Upper lobe of left lung (tissue), 6 donors: ENCODE results near the gene ENTHD1. TPM values are rescaled to one million over a fixed set of nuclear protein-coding genes. Genes with fewer than 3 reads are reported as not detected.

Experiments used
- ATAC-seq, 2 donors: fragments of 200-7000 bp; cut with Tn5 transposase; one replicate each; pipeline ENCODE4 v1.9.1; 2022; ENCODE audit warnings: mild to moderate bottlenecking in 2 of 2, moderate library complexity in 2 of 2; ENCODE audit not compliant: low FRiP score in 2 of 2
- DNase-seq, 2 donors: peaks; one replicate each; pipeline ENCODE4 v3.0.0-alpha.2; 2019 to 2020
- H3K27ac ChIP-seq, 4 donors: fragments of 200-600 bp; sonication (generic); one replicate each; pipeline ENCODE4 v1.5.1; 2016 to 2019
- H3K27me3 ChIP-seq, 4 donors: fragments of 200-600 bp; sonication (generic); one replicate each; pipeline ENCODE4 v1.5.1; 2017 to 2019
- H3K36me3 ChIP-seq, 4 donors: fragments of 200-600 bp; sonication (generic); one replicate each; pipeline ENCODE4 v1.5.1; 2016 to 2019
- H3K4me1 ChIP-seq, 4 donors: fragments of 200-600 bp; sonication (generic); one replicate each; pipeline ENCODE4 v1.5.1; 2018 to 2019
- H3K4me3 ChIP-seq, 4 donors: fragments of 200-600 bp; sonication (generic); one replicate each; pipeline ENCODE4 v1.5.1; 2017 to 2019; ENCODE audit warnings: mild to moderate bottlenecking in 2 of 4, moderate library complexity in 1 of 4
- H3K9me3 ChIP-seq, 4 donors: fragments of 200-600 bp; sonication (generic); one replicate each; pipeline ENCODE4 v1.5.1; 2018 to 2019
- EP300 ChIP-seq, 4 donors: sonication (generic); formaldehyde crosslinking; IDR thresholded peaks; one replicate each; pipeline ENCODE4 v1.5.1; 2017; ENCODE audit warnings: antibody characterized with exemption in 4 of 4, control low read depth in 2 of 4
- POLR2A ChIP-seq, 4 donors: fragments of 450-650 bp; IDR thresholded peaks; one replicate each; pipeline ENCODE4 v1.5.1; 2016 to 2017; ENCODE audit warnings: antibody characterized with exemption in 4 of 4, mild to moderate bottlenecking in 2 of 4
- POLR2AphosphoS5 ChIP-seq, 2 donors: sonication (generic); formaldehyde crosslinking; IDR thresholded peaks; one replicate each; pipeline ENCODE4 v1.5.1; 2017; ENCODE audit warnings: antibody characterized with exemption in 2 of 2
- WGBS, 2 donors: methylation state at CpG; one replicate each; pipeline ENCODE4 v1.1.5; 2017 to 2018; 5-methylcytosine and 5-hydroxymethylcytosine counted together
- total RNA-seq, 6 donors: library from RNA; depleted of rRNA in 4 of 6; stranded (reverse); fragments of >200 nt in 4 of 6; gene quantifications; one replicate each; pipeline versions ENCODE4 v1.1.0 to v1.2.1, GENCODE V29; 2016 to 2021
- TF ChIP-seq, protein P1 (sequence below), 6 experiments: fragments of 450-650 bp in 4 of 6; fragments of 200-600 bp in 2 of 6; sonication (generic) in 2 of 6; IDR thresholded peaks; one replicate each; pipeline ENCODE4 v1.5.1; 2016 to 2019; ENCODE audit warnings: antibody characterized with exemption in 6 of 6
- donor health status: DM: no; HTN: no; CAD: no; lungs with moderate emphysema.
- donor health status: DM: no; HTN: yes; CAD: no; lungs with severe emphysema.

Gene ENTHD1
- total RNA-seq, 6 donors from 2014 or later = 0.09 TPM; not detected in 5

DNA sequence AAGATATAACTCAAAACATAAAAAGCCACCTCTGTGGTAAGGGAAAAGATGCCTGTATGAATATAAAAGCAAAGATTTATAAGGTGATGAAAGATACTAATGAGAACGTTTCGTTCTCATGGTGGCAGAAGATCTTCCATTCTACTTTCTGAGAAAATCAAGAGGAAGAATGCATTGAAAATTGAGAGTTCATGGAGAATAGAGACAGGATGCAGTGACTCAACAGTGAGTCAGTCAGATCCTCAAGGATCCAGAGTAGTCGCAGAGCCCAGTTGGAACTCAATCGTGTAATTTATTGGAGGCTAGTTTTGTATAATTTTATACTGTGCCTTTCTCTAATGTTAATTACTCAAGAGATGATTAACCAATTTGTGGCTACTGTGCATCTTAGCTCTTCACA, 73.3 kb downstream of the ENTHD1 start:
- no peaks in the 10 kb centered on the region for H3K4me1 ChIP-seq
- no peaks in the 10 kb centered on the region for H3K36me3 ChIP-seq
- TF ChIP-seq EP300 (IDR thresholded peaks at IDR 0.05) (no peak), POLR2AphosphoS5 (IDR thresholded peaks at IDR 0.05) (no peak), POLR2A (IDR thresholded peaks at IDR 0.05) (no peak)
- TF ChIP-seq, protein P1, sequence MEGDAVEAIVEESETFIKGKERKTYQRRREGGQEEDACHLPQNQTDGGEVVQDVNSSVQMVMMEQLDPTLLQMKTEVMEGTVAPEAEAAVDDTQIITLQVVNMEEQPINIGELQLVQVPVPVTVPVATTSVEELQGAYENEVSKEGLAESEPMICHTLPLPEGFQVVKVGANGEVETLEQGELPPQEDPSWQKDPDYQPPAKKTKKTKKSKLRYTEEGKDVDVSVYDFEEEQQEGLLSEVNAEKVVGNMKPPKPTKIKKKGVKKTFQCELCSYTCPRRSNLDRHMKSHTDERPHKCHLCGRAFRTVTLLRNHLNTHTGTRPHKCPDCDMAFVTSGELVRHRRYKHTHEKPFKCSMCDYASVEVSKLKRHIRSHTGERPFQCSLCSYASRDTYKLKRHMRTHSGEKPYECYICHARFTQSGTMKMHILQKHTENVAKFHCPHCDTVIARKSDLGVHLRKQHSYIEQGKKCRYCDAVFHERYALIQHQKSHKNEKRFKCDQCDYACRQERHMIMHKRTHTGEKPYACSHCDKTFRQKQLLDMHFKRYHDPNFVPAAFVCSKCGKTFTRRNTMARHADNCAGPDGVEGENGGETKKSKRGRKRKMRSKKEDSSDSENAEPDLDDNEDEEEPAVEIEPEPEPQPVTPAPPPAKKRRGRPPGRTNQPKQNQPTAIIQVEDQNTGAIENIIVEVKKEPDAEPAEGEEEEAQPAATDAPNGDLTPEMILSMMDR (IDR thresholded peaks at IDR 0.05) = no peak
- H3K9me3 ChIP-seq = no peaks in the 10 kb centered on the region
- ATAC-seq (no peak), DNase-seq (no peak)
- WGBS, 2 donors = 69 to 77% methylated on average over 4 of the region's 4 CpGs
- no peak overlapping the region for H3K27ac ChIP-seq
- no peaks in the 10 kb centered on the region for H3K27me3 ChIP-seq
- no peak overlapping the region for H3K4me3 ChIP-seq

DNA sequence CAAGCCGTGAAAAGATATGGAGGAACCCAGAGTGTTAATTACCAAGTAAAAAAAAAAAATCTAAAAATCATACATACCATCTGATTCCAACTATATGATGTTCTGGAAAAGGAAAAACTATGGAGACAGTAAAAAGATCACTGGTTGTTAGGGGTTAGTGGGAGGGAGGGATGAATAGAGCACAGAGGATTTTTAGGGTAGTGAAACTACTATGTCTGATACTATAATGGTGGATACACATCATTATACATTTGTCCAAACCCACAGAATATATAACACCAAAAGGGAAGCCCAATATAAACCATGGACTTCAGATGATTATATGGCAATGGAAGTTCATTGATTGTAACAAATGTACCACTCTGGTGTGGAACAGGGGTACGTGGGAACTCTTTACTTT, 74.1 kb downstream of the ENTHD1 start:
- 78 to 82% methylated on average over 2 of the region's 2 CpGs for WGBS, 2 donors
- no peaks in the 10 kb centered on the region for H3K4me1 ChIP-seq
- H3K4me3 ChIP-seq = no peak overlapping the region
- H3K27ac ChIP-seq = no peak overlapping the region
- no peaks in the 10 kb centered on the region for H3K27me3 ChIP-seq
- ATAC-seq (no peak), DNase-seq (no peak)
- no peaks in the 10 kb centered on the region for H3K36me3 ChIP-seq
- TF ChIP-seq EP300 (IDR thresholded peaks at IDR 0.05) = no peak
- no peak for TF ChIP-seq POLR2AphosphoS5 (IDR thresholded peaks at IDR 0.05)
- TF ChIP-seq, protein P1 (IDR thresholded peaks at IDR 0.05) = no peak
- no peak for TF ChIP-seq POLR2A (IDR thresholded peaks at IDR 0.05)
- no peaks in the 10 kb centered on the region for H3K9me3 ChIP-seq

DNA sequence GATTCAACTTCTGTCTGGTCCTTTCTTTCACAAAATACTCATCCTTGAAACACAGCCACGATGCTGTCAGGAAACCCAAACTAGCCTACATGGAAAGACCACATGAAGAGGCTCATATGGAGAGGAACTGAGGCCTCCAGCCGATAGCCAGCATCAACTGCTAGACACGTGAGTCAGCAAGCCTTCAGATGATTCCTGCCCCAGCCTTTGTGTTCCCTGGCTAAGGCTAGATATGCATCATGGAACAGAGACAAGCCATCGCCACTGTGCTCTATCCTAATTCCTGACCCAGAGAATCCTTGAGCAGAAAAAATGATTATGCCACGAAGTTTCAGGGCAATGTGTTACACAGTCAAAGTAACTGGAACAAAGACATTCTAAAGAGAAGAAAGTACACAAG, 75.5 kb downstream of the ENTHD1 start:
- Histone ChIP-seq H3K4me1 (no peaks in the 10 kb centered on the region), H3K9me3 (no peaks in the 10 kb centered on the region), H3K27ac (no peak overlapping the region), H3K36me3 (no peaks in the 10 kb centered on the region), H3K4me3 (no peak overlapping the region), H3K27me3 (no peaks in the 10 kb centered on the region)
- DNase-seq (no peak), ATAC-seq (no peak)
- 44 to 45% methylated on average over 5 of the region's 5 CpGs for WGBS, 2 donors
- TF ChIP-seq, protein P1 (IDR thresholded peaks at IDR 0.05) = no peak
- TF ChIP-seq POLR2AphosphoS5 (IDR thresholded peaks at IDR 0.05) = no peak
- no peak for TF ChIP-seq POLR2A (IDR thresholded peaks at IDR 0.05)
- no peak for TF ChIP-seq EP300 (IDR thresholded peaks at IDR 0.05)

DNA sequence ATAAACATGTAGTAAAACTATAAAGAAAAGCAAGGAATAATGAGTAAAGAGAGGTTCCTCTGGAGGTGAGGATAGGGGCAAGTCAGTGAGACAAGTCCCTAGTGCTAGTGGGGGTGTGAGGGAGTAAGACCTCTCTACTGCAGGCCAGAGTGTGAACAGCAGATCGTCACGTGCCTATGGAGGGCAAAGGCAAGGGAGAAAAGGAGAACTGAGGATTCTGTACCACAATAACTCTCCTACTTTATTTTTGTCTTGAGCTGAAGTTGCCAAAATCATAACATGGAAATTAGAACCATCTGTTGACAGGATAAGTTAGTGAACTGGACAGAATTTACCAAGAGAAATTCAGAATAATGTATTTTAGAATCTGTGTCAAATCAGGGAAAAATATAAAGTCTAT, 77.6 kb downstream of the ENTHD1 start:
- no peak for TF ChIP-seq POLR2A (IDR thresholded peaks at IDR 0.05)
- no peak for TF ChIP-seq POLR2AphosphoS5 (IDR thresholded peaks at IDR 0.05)
- TF ChIP-seq EP300 (IDR thresholded peaks at IDR 0.05) = no peak
- TF ChIP-seq, protein P1 (IDR thresholded peaks at IDR 0.05) = no peak
- Histone ChIP-seq H3K27ac (no peak overlapping the region), H3K9me3 (no peaks in the 10 kb centered on the region), H3K4me3 (no peak overlapping the region), H3K27me3 (no peaks in the 10 kb centered on the region), H3K4me1 (no peaks in the 10 kb centered on the region), H3K36me3 (no peaks in the 10 kb centered on the region)
- peak in 1 of 2 donors; percentile 25 for DNase-seq
- WGBS, 2 donors = 15 to 29% methylated on average over 2 of the region's 2 CpGs
- no peak for ATAC-seq

DNA sequence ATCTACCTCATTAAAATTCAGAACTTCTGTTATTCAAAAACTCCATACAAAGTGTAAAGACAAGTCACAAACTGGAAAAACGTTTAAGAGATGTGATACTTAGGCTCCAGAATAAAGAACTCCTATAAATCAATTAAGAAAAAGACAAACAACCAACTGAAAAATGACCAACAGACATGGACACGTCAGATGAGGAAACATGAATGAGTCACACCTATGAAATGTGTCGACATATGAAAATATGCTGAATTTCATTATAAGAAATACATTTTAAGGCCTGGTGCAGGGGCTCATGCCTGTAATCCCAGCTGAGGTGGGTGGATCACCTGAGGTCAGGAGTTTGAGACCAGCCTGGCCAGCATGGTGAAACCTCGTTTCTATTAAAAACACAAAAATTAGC, 78.7 kb downstream of the ENTHD1 start:
- TF ChIP-seq POLR2AphosphoS5 (IDR thresholded peaks at IDR 0.05) (no peak), EP300 (IDR thresholded peaks at IDR 0.05) (no peak), POLR2A (IDR thresholded peaks at IDR 0.05) (no peak)
- TF ChIP-seq, protein P1 (IDR thresholded peaks at IDR 0.05) = no peak
- Histone ChIP-seq H3K9me3 (no peaks in the 10 kb centered on the region), H3K4me1 (no peaks in the 10 kb centered on the region), H3K27ac (no peak overlapping the region), H3K36me3 (no peaks in the 10 kb centered on the region), H3K4me3 (no peak overlapping the region), H3K27me3 (no peaks in the 10 kb centered on the region)
- ATAC-seq (no peak), DNase-seq (no peak)
- WGBS, 2 donors = 47 to 68% methylated on average over 4 of the region's 4 CpGs
